ENCODE results near the gene ATRIP. TPM values are rescaled to one million over a fixed set of nuclear protein-coding genes. Genes with fewer than 3 reads are reported as not detected.

The ATRIP gene
- polyA plus RNA-seq, 4 donors, result 13.1 to 16.4 (median 13.5) TPM

- no peak for DNase-seq (ENCODE audit: low read depth in 4 of 4, low spot score in 3 of 4)
Measured at GRCh38 chr3:48493203-48493501, 46.6 kb downstream of the ATRIP start.

GRCh38 chr3:48500656-48501055, 54.1 kb downstream of the ATRIP start:
- DNase-seq (ENCODE audit: low read depth in 4 of 4, low spot score in 3 of 4), result no peak

GRCh38 chr3:48501196-48501595, 54.7 kb downstream of the ATRIP start:
- no peak for DNase-seq (ENCODE audit: low read depth in 4 of 4, low spot score in 3 of 4)

- DNase-seq (ENCODE audit: low read depth in 4 of 4, low spot score in 3 of 4), result no peak
Measured at GRCh38 chr3:48502121-48502520, 55.6 kb downstream of the ATRIP start.

- no peak for DNase-seq (ENCODE audit: low read depth in 4 of 4, low spot score in 3 of 4)
Measured at GRCh38 chr3:48502728-48503168, 56.2 kb downstream of the ATRIP start.

GRCh38 chr3:48503401-48504050, 57.0 kb downstream of the ATRIP start:
- no peak for DNase-seq (ENCODE audit: low read depth in 4 of 4, low spot score in 3 of 4)

GRCh38 chr3:48504051-48504946, 57.8 kb downstream of the ATRIP start, which contains the start of gene SHISA5:
SHISA5 (minus strand) TSS chr3:48504174; CDS start chr3:48504094, 80 bp downstream.
- DNase-seq (ENCODE audit: low read depth in 4 of 4, low spot score in 3 of 4), result peak in 1 of 4 donors; percentile 51

- no peak for DNase-seq (ENCODE audit: low read depth in 4 of 4, low spot score in 3 of 4)
Measured at GRCh38 chr3:48505146-48505545, 58.6 kb downstream of the ATRIP start.

- no peak for DNase-seq (ENCODE audit: low read depth in 4 of 4, low spot score in 3 of 4)
Measured at GRCh38 chr3:48505968-48506504, 59.5 kb downstream of the ATRIP start.

- no peak for DNase-seq (ENCODE audit: low read depth in 4 of 4, low spot score in 3 of 4)
Measured at GRCh38 chr3:48507256-48508061, 60.9 kb downstream of the ATRIP start.

GRCh38 chr3:48511551-48511950, 65.0 kb downstream of the ATRIP start:
- DNase-seq (ENCODE audit: low read depth in 4 of 4, low spot score in 3 of 4), result no peak

GRCh38 chr3:48514431-48515227, 68.1 kb downstream of the ATRIP start:
- no peak for DNase-seq (ENCODE audit: low read depth in 4 of 4, low spot score in 3 of 4)

Other genes starting within 250 kb of the ATRIP start
- gene CAMP, start 223.2 kb upstream of the ATRIP start, polyA plus RNA-seq (ENCODE audit: insufficient read length in 4 of 4), result 1 to 10 TPM in 2 of 4 donors, under 1 TPM in 2; 0.23 to 1.5 (median 0.82) TPM
- 10 to 100 TPM in 3 of 4 donors, 1 to 10 TPM in 1; 9.0 to 20.0 (median 16.7) TPM for gene ZNF589, start 205.6 kb upstream of the ATRIP start, polyA plus RNA-seq (ENCODE audit: insufficient read length in 4 of 4)
- 10 to 100 TPM; 23.1 to 37.5 (median 29.1) TPM for gene NME6, start 145.4 kb upstream of the ATRIP start, polyA plus RNA-seq (ENCODE audit: insufficient read length in 4 of 4)
- under 1 TPM in 3 of 4 donors, not detected in 1; 0.35 to 0.77 (median 0.52) TPM for gene SPINK8, start 113.1 kb upstream of the ATRIP start, polyA plus RNA-seq (ENCODE audit: insufficient read length in 4 of 4)
- gene FBXW12, start 74.5 kb upstream of the ATRIP start, polyA plus RNA-seq (ENCODE audit: insufficient read length in 4 of 4), result under 1 TPM; 0.08 to 0.84 (median 0.50) TPM
- 100 to 1,000 TPM in 3 of 4 donors, 10 to 100 TPM in 1; 60.5 to 226 (median 169) TPM for gene PLXNB1, start 16.7 kb upstream of the ATRIP start, polyA plus RNA-seq (ENCODE audit: insufficient read length in 4 of 4)
- gene CCDC51, start 6.6 kb upstream of the ATRIP start, polyA plus RNA-seq (ENCODE audit: insufficient read length in 4 of 4), result 10 to 100 TPM; 15.5 to 28.3 (median 24.3) TPM
- 100 to 1,000 TPM; 228 to 350 (median 273) TPM for gene TMA7, start 6.5 kb upstream of the ATRIP start, polyA plus RNA-seq (ENCODE audit: insufficient read length in 4 of 4)
- 100 to 1,000 TPM; 106 to 114 (median 109) TPM for gene SHISA5, start 57.4 kb downstream of the ATRIP start, polyA plus RNA-seq (ENCODE audit: insufficient read length in 4 of 4)
- 1 to 10 TPM; 2.9 to 6.5 (median 5.5) TPM for gene PFKFB4, start 110.1 kb downstream of the ATRIP start, polyA plus RNA-seq (ENCODE audit: insufficient read length in 4 of 4)
- under 1 TPM; 0.22 to 0.64 (median 0.52) TPM for gene UCN2, start 117.0 kb downstream of the ATRIP start, polyA plus RNA-seq (ENCODE audit: insufficient read length in 4 of 4)
- 10 to 100 TPM; 13.3 to 28.7 (median 14.2) TPM for gene COL7A1, start 148.6 kb downstream of the ATRIP start, polyA plus RNA-seq (ENCODE audit: insufficient read length in 4 of 4)
- gene UQCRC1, start 162.9 kb downstream of the ATRIP start, polyA plus RNA-seq (ENCODE audit: insufficient read length in 4 of 4), result 100 to 1,000 TPM; 124 to 300 (median 248) TPM
- not detected for gene TMEM89, start 175.0 kb downstream of the ATRIP start, polyA plus RNA-seq (ENCODE audit: insufficient read length in 4 of 4)
- gene SLC26A6, start 188.7 kb downstream of the ATRIP start, polyA plus RNA-seq (ENCODE audit: insufficient read length in 4 of 4), result 10 to 100 TPM; 10.7 to 33.1 (median 23.9) TPM
- gene CELSR3, start 216.1 kb downstream of the ATRIP start, polyA plus RNA-seq (ENCODE audit: insufficient read length in 4 of 4), result 1 to 10 TPM in 3 of 4 donors, under 1 TPM in 1; 0.67 to 1.3 (median 1.2) TPM
- 10 to 100 TPM; 12.0 to 23.1 (median 17.5) TPM for gene NCKIPSD, start 239.2 kb downstream of the ATRIP start, polyA plus RNA-seq (ENCODE audit: insufficient read length in 4 of 4)

Measured in left renal pelvis (tissue), 4 donors.